Nephron (organoid): ENCODE data around the gene VLDLR.

Experiments used
- H3K27ac Mint-ChIP-seq, 3 experiments: 2 replicates each; pipeline ENCODE4 v1.8.0; 2020; ENCODE audit warnings: mixed read lengths in 3 of 3, mild to moderate bottlenecking in 2 of 3, moderate library complexity in 1 of 3
- H3K27me3 Mint-ChIP-seq: 2 replicates; pipeline ENCODE4 v1.8.0; 2021; ENCODE audit warnings: low read depth, mild to moderate bottlenecking, moderate library complexity, mixed read lengths
- H3K36me3 Mint-ChIP-seq: 2 replicates; pipeline ENCODE4 v1.8.0; 2020; ENCODE audit warnings: low read depth, mixed read lengths
- H3K4me1 Mint-ChIP-seq: 2 replicates; pipeline ENCODE4 v1.8.0; 2020; ENCODE audit warnings: mixed read lengths
- H3K4me3 Mint-ChIP-seq, 3 experiments: 2 replicates each; pipeline ENCODE4 v1.8.0; 2020; ENCODE audit warnings: mild to moderate bottlenecking in 3 of 3, mixed read lengths in 3 of 3, moderate library complexity in 2 of 3
- H3K9me3 Mint-ChIP-seq: 2 replicates; pipeline ENCODE4 v1.8.0; 2020; ENCODE audit warnings: mixed read lengths
- TF ChIP-seq, protein P1 (sequence below), 3 experiments: fragments of 200-600 bp; sonication (generic); IDR thresholded peaks; one replicate each; pipeline ENCODE4 v1.5.0; 2021; ENCODE audit warnings: antibody characterized with exemption in 3 of 3; ENCODE audit not compliant: unreplicated experiment in 3 of 3

Gene VLDLR

DNA sequence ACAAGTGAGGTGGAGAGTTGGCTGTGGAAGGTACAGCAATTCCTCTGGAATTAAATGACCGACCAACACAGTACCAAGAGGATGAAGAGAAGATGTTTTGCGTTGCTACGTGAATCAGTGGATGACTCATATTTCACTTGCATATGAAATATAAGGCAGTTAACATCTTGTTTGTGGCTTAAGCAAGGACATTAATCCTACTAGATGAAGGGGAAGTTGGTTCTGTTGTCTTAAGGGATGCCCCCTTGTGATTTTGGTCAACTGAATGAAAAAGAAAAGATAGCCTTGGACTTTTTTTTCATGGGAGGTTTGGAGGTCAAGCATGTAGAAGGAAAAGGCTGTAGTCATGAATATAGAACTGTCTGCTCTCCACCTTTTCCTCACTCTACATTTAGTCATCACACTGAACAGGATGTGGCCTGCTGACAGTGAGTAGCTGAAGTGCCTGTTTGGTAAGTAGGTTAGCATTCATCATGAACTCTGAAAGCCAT, 33.9 kb downstream of the VLDLR start:
- TF ChIP-seq, protein P1, sequence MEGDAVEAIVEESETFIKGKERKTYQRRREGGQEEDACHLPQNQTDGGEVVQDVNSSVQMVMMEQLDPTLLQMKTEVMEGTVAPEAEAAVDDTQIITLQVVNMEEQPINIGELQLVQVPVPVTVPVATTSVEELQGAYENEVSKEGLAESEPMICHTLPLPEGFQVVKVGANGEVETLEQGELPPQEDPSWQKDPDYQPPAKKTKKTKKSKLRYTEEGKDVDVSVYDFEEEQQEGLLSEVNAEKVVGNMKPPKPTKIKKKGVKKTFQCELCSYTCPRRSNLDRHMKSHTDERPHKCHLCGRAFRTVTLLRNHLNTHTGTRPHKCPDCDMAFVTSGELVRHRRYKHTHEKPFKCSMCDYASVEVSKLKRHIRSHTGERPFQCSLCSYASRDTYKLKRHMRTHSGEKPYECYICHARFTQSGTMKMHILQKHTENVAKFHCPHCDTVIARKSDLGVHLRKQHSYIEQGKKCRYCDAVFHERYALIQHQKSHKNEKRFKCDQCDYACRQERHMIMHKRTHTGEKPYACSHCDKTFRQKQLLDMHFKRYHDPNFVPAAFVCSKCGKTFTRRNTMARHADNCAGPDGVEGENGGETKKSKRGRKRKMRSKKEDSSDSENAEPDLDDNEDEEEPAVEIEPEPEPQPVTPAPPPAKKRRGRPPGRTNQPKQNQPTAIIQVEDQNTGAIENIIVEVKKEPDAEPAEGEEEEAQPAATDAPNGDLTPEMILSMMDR (IDR thresholded peaks at IDR 0.05; ENCODE audit: unreplicated experiment in 3 of 3), result no peak
- Mint-ChIP-seq H3K27ac (no peak overlapping the region), H3K27me3 (no peaks in the 10 kb centered on the region), H3K4me3 (no peak overlapping the region), H3K36me3 (peaks cover 49% of the 10 kb centered on the region), H3K9me3 (no peaks in the 10 kb centered on the region), H3K4me1 (peaks cover 4% of the 10 kb centered on the region)

DNA sequence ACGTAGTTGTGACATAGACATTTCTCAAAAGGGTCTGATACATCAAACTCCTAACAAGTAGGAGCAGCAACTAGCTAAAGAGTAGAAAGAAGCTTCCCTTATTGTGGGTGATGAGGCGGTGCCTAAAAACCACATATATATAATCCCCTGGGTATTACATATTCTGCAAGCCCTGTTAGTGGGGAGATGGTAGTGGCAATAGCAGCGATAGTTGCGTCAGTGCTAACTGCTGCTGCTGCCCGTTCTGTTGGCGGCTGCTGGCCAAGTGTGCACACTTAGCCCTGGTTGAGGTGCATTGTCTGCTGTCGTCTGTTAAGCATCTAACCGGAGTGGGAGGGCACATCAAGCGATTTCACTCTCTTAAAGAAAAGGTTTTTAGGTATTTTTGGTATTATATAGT, 35.8 kb downstream of the VLDLR start:
- TF ChIP-seq, protein P1 (IDR thresholded peaks at IDR 0.05; ENCODE audit: unreplicated experiment in 3 of 3), result no peak
- H3K27me3 Mint-ChIP-seq, result no peaks in the 10 kb centered on the region
- H3K27ac Mint-ChIP-seq, result no peak overlapping the region
- peaks cover 31% of the 10 kb centered on the region for H3K36me3 Mint-ChIP-seq
- peaks cover 19% of the 10 kb centered on the region for H3K4me1 Mint-ChIP-seq
- H3K9me3 Mint-ChIP-seq, result no peaks in the 10 kb centered on the region
- no peak overlapping the region for H3K4me3 Mint-ChIP-seq

DNA sequence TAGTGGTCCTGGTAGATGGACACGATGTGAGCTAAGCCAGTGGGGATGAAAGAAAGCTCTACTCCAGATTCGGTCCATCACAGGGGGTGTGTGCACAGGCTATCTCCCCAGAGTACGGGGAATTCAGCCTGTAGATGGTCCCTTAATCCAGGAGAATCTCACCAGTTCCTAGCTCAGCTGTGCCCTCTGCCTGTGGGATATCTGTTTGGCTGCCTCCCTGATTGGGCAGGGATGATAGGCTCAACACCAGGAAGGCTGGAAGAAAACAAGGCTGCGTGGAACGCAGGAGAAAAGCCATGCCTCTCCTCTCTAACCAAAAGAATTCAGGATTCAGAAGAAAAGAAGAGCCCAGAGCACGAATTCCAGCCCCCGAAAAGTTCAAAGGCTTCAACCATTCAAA, 40.9 kb downstream of the VLDLR start:
- Mint-ChIP-seq H3K9me3 (peaks cover 11% of the 10 kb centered on the region), H3K4me3 (no peak overlapping the region), H3K36me3 (peaks cover 11% of the 10 kb centered on the region), H3K27me3 (no peaks in the 10 kb centered on the region), H3K4me1 (peaks cover 34% of the 10 kb centered on the region), H3K27ac (no peak overlapping the region)
- TF ChIP-seq, protein P1 (IDR thresholded peaks at IDR 0.05; ENCODE audit: unreplicated experiment in 3 of 3), result no peak

DNA sequence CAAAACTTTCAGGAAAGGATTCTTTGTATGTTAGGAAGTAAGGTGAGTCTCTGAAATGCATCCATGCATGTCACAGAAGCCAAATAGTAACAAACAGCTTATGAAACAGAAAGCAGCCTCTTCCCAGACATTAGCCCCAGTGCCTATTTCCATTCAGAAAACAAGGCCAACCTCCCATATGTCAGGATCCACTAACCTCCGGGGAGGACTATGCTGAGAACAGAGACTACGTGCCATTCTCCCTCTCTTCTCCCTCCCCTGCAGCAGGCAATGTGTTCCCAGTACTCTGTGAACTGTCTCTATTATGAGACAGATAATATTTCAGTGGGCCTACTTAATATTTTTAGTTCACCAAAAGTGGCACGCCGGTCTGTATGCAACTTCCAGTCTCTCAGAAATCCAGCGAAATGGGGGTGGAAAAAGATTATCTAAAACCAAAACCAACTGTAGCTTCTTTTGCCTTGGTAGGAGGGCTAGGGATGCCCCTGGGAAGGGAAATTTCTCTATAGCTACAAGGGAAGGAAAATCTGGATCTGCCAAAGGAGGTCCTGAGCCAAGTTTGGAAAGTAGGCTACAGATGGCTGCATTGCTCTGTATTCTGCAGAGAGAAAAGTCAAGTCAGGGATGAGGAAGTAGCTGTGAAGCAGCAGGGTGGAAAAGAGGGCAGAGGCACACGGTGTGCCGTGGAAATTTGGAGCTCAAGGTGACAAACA, 42.0 kb downstream of the VLDLR start:
- H3K4me3 Mint-ChIP-seq, result no peak overlapping the region
- H3K27ac Mint-ChIP-seq, result peak overlapping the region; percentile 29 to 56 (median 33)
- H3K9me3 Mint-ChIP-seq, result peaks cover 15% of the 10 kb centered on the region

GRCh38 chr9:2664174-2665065, 42.8 kb downstream of the VLDLR start:
- Mint-ChIP-seq H3K9me3 (peaks cover 15% of the 10 kb centered on the region), H3K27ac (peak overlapping the region in 2 of 3 experiments; percentile 29 to 56), H3K4me1 (peaks cover 32% of the 10 kb centered on the region), H3K27me3 (no peaks in the 10 kb centered on the region), H3K36me3 (peaks cover 16% of the 10 kb centered on the region), H3K4me3 (no peak overlapping the region)
- TF ChIP-seq, protein P1 (IDR thresholded peaks at IDR 0.05; ENCODE audit: unreplicated experiment in 3 of 3), result no peak

More for the DNA sequence above, 42.0 kb downstream of the VLDLR start:
- peaks cover 34% of the 10 kb centered on the region for H3K4me1 Mint-ChIP-seq
- no peaks in the 10 kb centered on the region for H3K27me3 Mint-ChIP-seq
- TF ChIP-seq, protein P1 (IDR thresholded peaks at IDR 0.05; ENCODE audit: unreplicated experiment in 3 of 3), result no peak
- peaks cover 16% of the 10 kb centered on the region for H3K36me3 Mint-ChIP-seq
